ENCODE results near the gene MED27. TPM values are rescaled to one million over a fixed set of nuclear protein-coding genes. Genes with fewer than 3 reads are reported as not detected.
"Not testable (repeated sequence)": the region's sequence is repeated elsewhere in the genome, so short reads cannot be mapped to it uniquely, and the experiment has no call there.

Gene MED27
- total RNA-seq, 1 donor from 2014 or later = 34.5 TPM

GRCh38 chr9:132066057-132066456, 13.6 kb downstream of the MED27 start:
- Histone ChIP-seq H3K4me3 (ENCODE audit: low read depth, low read length) (no peak overlapping the region), H3K36me3 (ENCODE audit: control insufficient read depth, insufficient read depth, low read length) (no peaks in the 10 kb centered on the region), H3K27me3 (ENCODE audit: control insufficient read depth, insufficient read depth, low read length) (no peaks in the 10 kb centered on the region)
- TF ChIP-seq CTCF (IDR thresholded peaks at IDR 0.05; ENCODE audit: insufficient read depth, low read length, poor library complexity, severe bottlenecking) = no peak
- no peak for DNase-seq (ENCODE audit: low read depth)

DNA sequence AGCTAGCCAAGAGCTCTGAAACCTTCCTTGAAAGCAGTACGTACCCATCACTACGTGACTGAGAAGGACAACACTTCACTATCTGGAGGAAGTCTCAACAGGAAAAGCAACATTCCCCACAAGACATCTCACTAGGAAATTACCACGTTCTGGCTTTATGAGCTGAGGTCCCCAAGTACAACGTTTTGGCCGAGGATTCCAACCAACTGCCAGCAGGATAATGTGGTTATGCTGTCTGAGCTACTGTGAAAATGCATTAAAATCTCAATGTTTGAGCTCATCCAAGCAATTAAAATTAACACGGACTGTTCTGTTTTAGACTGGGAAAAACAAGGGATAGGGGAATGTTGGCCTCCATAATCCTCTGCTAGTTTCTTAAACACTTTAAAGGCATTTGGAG, 16.4 kb downstream of the MED27 start:
- no peaks in the 10 kb centered on the region for H3K27me3 ChIP-seq (ENCODE audit: control insufficient read depth, insufficient read depth, low read length)
- no peak overlapping the region for H3K4me3 ChIP-seq (ENCODE audit: low read depth, low read length)
- DNase-seq (ENCODE audit: low read depth) = no peak
- TF ChIP-seq CTCF (IDR thresholded peaks at IDR 0.05; ENCODE audit: insufficient read depth, low read length, poor library complexity, severe bottlenecking) = no peak
- no peaks in the 10 kb centered on the region for H3K36me3 ChIP-seq (ENCODE audit: control insufficient read depth, insufficient read depth, low read length)

DNA sequence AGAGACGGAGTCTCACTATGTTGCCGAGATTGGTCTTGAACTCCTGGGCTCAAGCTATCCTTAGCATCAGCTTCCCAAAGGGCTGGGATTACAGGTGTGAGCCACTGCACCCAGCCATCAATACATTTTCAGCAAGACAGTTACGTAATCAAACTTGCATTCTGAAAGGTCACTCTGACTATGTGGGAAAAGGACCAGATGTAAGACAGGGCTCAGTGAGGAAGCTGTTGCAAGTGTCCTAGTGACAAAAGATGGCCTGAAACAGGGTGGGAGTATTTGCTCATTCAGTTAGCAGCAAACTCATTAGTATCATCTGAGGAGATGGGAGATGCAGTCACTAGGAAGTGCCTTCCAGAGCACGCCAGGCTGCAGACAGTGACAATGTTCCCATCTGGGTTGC, 16.9 kb downstream of the MED27 start:
- TF ChIP-seq CTCF (IDR thresholded peaks at IDR 0.05; ENCODE audit: insufficient read depth, low read length, poor library complexity, severe bottlenecking) = no peak
- no peak for DNase-seq (ENCODE audit: low read depth)
- Histone ChIP-seq H3K27me3 (ENCODE audit: control insufficient read depth, insufficient read depth, low read length) (no peaks in the 10 kb centered on the region), H3K36me3 (ENCODE audit: control insufficient read depth, insufficient read depth, low read length) (no peaks in the 10 kb centered on the region), H3K4me3 (ENCODE audit: low read depth, low read length) (no peak overlapping the region)

GRCh38 chr9:132061526-132061925, 18.1 kb downstream of the MED27 start:
- no peaks in the 10 kb centered on the region for H3K36me3 ChIP-seq (ENCODE audit: control insufficient read depth, insufficient read depth, low read length)
- H3K27me3 ChIP-seq (ENCODE audit: control insufficient read depth, insufficient read depth, low read length) = no peaks in the 10 kb centered on the region
- no peak for DNase-seq (ENCODE audit: low read depth)
- no peak for TF ChIP-seq CTCF (IDR thresholded peaks at IDR 0.05; ENCODE audit: insufficient read depth, low read length, poor library complexity, severe bottlenecking)
- no peak overlapping the region for H3K4me3 ChIP-seq (ENCODE audit: low read depth, low read length)

DNA sequence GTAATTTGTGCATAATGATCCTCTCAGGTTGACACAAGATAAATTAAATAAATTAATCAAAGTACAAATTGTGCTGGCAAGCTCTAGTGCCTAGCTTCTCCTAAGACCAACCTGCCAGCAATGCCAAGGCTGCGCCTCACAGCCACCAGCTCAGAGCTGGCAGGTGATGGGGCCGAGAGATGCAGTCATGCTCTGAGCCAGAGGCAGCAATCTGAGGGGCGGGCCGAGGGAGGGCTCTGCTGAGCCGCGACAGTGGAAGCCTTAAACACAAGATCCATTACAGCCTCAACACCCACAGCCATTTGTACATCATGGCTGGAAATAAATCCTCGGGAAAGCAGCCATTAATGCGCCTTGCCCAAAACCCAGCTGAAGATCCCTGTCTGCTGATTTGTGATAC, 20.3 kb downstream of the MED27 start:
- Histone ChIP-seq H3K27me3 (ENCODE audit: control insufficient read depth, insufficient read depth, low read length) (no peaks in the 10 kb centered on the region), H3K4me3 (ENCODE audit: low read depth, low read length) (no peak overlapping the region), H3K36me3 (ENCODE audit: control insufficient read depth, insufficient read depth, low read length) (no peaks in the 10 kb centered on the region)
- TF ChIP-seq CTCF (IDR thresholded peaks at IDR 0.05; ENCODE audit: insufficient read depth, low read length, poor library complexity, severe bottlenecking) = no peak
- no peak for DNase-seq (ENCODE audit: low read depth)

DNA sequence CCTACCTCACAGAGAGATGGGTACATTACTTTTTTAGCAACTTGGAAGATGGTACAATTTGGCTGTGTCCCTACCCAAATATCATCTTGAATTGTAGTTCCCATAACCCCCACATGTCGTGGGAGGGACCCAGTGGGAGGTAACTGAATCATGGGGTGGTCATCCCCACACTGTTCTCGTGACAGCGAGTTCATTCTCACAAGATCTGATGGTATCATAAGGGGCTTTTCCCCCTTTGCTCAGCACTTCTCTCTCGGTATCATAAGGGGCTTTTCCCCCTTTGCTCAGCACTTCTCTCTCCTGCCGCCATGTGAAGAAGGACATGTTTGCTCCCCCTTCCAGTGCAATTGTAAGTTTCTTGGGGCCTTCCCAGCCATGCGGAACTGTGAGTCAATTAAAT, 21.4 kb downstream of the MED27 start:
- not testable (repeated sequence) for H3K36me3 ChIP-seq (ENCODE audit: control insufficient read depth, insufficient read depth, low read length); DNase-seq (ENCODE audit: low read depth); H3K4me3 ChIP-seq (ENCODE audit: low read depth, low read length); H3K27me3 ChIP-seq (ENCODE audit: control insufficient read depth, insufficient read depth, low read length)

Measured in kidney epithelial cell (primary cell).